ENCODE results near the gene ITGA8.
"Not testable (repeated sequence)": the region's sequence is repeated elsewhere in the genome, so short reads cannot be mapped to it uniquely, and the experiment has no call there.

DNA sequence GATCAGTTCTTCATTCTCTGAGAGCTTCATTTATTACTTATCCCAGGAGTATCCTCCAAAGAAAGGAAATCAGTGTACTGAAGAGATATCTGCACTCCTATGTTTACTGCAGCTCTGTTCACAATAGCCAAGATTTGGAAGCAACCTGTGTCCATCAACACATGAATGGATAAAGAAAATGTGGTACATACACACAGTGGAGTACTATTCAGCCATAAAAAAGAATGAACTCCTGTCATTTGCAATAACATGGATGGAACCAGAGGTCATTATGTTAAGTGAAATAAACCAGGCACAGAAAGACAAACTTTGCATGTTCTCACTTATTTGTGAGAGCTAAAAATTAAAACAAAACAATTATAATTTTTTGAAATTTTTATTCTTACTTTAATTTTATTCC, 244.3 kb downstream of the ITGA8 start:
- not testable (repeated sequence) for TF ChIP-seq POLR2A (IDR thresholded peaks at IDR 0.05; ENCODE audit: low read length); GATA1 (IDR thresholded peaks at IDR 0.05; ENCODE audit: low read depth, low read length)

Measured in erythroblast (primary cell).